Body of pancreas (tissue), 4 donors: ENCODE results near the gene RNF222. TPM values are rescaled to one million over a fixed set of nuclear protein-coding genes. Genes with fewer than 3 reads are reported as not detected.
"Not testable (repeated sequence)": the region's sequence is repeated elsewhere in the genome, so short reads cannot be mapped to it uniquely, and the experiment has no call there.

ENCODE experiments used
- ATAC-seq: fragments of 150-250 bp; one replicate; pipeline ENCODE4 v1.9.1; 2016
- DNase-seq, 4 donors: peaks; one replicate each; pipeline ENCODE4 v3.0.0-alpha.2; 2019
- H3K27ac ChIP-seq, 4 donors: fragments of 200-600 bp; sonication (generic); 1 replicate in 3 of 4; 2 replicates in 1 of 4; pipeline versions ENCODE4 v1.5.1 to v1.6.1; 2016 to 2019; ENCODE audit warnings: mild to moderate bottlenecking in 1 of 4, mixed read lengths in 1 of 4, moderate library complexity in 1 of 4
- H3K27me3 ChIP-seq, 2 donors: fragments of 200-600 bp; sonication (generic); one replicate each; pipeline ENCODE4 v1.6.0; 2016; ENCODE audit warnings: mild to moderate bottlenecking in 1 of 2
- H3K36me3 ChIP-seq, 2 donors: fragments of 200-600 bp; sonication (generic); replicated peaks in 1 of 2; 2 replicates each; pipeline ENCODE4 v1.5.1; 2016; ENCODE audit warnings: low read depth in 2 of 2; ENCODE audit not compliant: insufficient read depth in 1 of 2
- H3K4me1 ChIP-seq: fragments of 200-600 bp; sonication (generic); one replicate; pipeline ENCODE4 v1.6.0; 2016
- H3K4me3 ChIP-seq, 2 donors: fragments of 200-600 bp; sonication (generic); 1 replicate in 1 of 2; 2 replicates in 1 of 2; pipeline ENCODE4 v1.5.1; 2016 to 2019
- H3K9me3 ChIP-seq, 3 donors: fragments of 200-600 bp; sonication (generic); 1 replicate in 2 of 3; 2 replicates in 1 of 3; pipeline ENCODE4 v1.5.1; 2016
- CTCF ChIP-seq, 7 experiments: fragments of 450-650 bp in 4 of 7; fragments of 200-600 bp in 3 of 7; sonication (generic) in 3 of 7; IDR thresholded peaks; one replicate each; pipeline ENCODE4 v1.5.1; 2016 to 2019; ENCODE audit warnings: antibody characterized with exemption in 7 of 7
- POLR2A ChIP-seq, 3 donors: fragments of 450-650 bp; IDR thresholded peaks; one replicate each; pipeline ENCODE4 v1.6.1; 2016; ENCODE audit warnings: antibody characterized with exemption in 3 of 3, mild to moderate bottlenecking in 2 of 3
- WGBS, 2 donors: methylation state at CpG; one replicate each; pipeline ENCODE4 v1.1.5; 2017; 5-methylcytosine and 5-hydroxymethylcytosine counted together
- intact Hi-C: fragments of 100-400 bp; cut with DNase I; formaldehyde crosslinking; loops from one replicate; pipeline ENCODE4 v1.15.1; 2023
- total RNA-seq, 2 donors: library from RNA; depleted of rRNA; stranded (reverse); fragments of >200 nt; gene quantifications; one replicate each; pipeline ENCODE4 v1.1.0, GENCODE V29; 2016

RNF222 gene
- total RNA-seq, 2 donors from 2014 or later, result not detected

- Histone ChIP-seq H3K4me3 (no peak overlapping the region), H3K27ac (peak overlapping the region in 3 of 4 donors; percentile 69 to 91 (median 88)), H3K4me1 (peaks cover 51% of the 10 kb centered on the region), H3K9me3 (no peaks in the 10 kb centered on the region), H3K27me3 (no peaks in the 10 kb centered on the region), H3K36me3 (peaks cover 6 to 7% of the 10 kb centered on the region in 2 donors)
- WGBS, 2 donors, result 78 to 88% methylated on average over 4 of the region's 4 CpGs
- no peak for ATAC-seq
- TF ChIP-seq CTCF (IDR thresholded peaks at IDR 0.05) (no peak), POLR2A (IDR thresholded peaks at IDR 0.05) (no peak)
- no peak for DNase-seq
- intact Hi-C loops, result no loop called here
Measured at GRCh38 chr17:8377422-8377821, 20.2 kb downstream of the RNF222 start.

GRCh38 chr17:8376271-8377067, 21.2 kb downstream of the RNF222 start, which contains the start of gene KRABD2:
TSS of gene KRABD2 (minus strand) at chr17:8376704.
- TF ChIP-seq POLR2A (IDR thresholded peaks at IDR 0.05) (peak; percentile 52 to 87 (median 82)), CTCF (IDR thresholded peaks at IDR 0.05) (peak; percentile 19 to 75 (median 63))
- Histone ChIP-seq H3K9me3 (no peaks in the 10 kb centered on the region), H3K4me3 (peak within 1 kb of the TSS; percentile 33 to 44), H3K4me1 (peaks cover 42% of the 10 kb centered on the region), H3K27me3 (no peaks in the 10 kb centered on the region), H3K27ac (peak within 1 kb of the TSS; percentile 69 to 91 (median 82)), H3K36me3 (peaks cover 6 to 7% of the 10 kb centered on the region in 2 donors)
- peak; percentile 99 for ATAC-seq
- intact Hi-C loops, result no loop called here
- 0 to 2% methylated on average over 11 to 41 of the region's 41 CpGs for WGBS, 2 donors
- peak; percentile 96 to 97 (median 97) for DNase-seq

- Histone ChIP-seq H3K27ac (peak overlapping the region; percentile 69 to 91 (median 82)), H3K9me3 (no peaks in the 10 kb centered on the region), H3K27me3 (no peaks in the 10 kb centered on the region), H3K36me3 (peaks cover 6 to 7% of the 10 kb centered on the region in 2 donors), H3K4me1 (peaks cover 36% of the 10 kb centered on the region), H3K4me3 (peak overlapping the region; percentile 33 to 44)
- intact Hi-C loops, result no loop called here
- ATAC-seq (peak; percentile 13), DNase-seq (peak in 1 of 4 donors; percentile 26)
- TF ChIP-seq POLR2A (IDR thresholded peaks at IDR 0.05), result no peak
- WGBS, 2 donors, result 5 to 6% methylated on average over 18 of the region's 18 CpGs
Measured at GRCh38 chr17:8375738-8376259, 21.8 kb downstream of the RNF222 start.

GRCh38 chr17:8373856-8374255, 23.8 kb downstream of the RNF222 start:
- H3K4me3 ChIP-seq, ATAC-seq, intact Hi-C loops, DNase-seq, H3K27ac ChIP-seq, H3K27me3 ChIP-seq, H3K9me3 ChIP-seq: not testable (repeated sequence)
- 95 to 96% methylated on average over 4 to 26 of the region's 26 CpGs for WGBS, 2 donors
- peaks cover 7 to 10% of the 10 kb centered on the region in 2 donors for H3K36me3 ChIP-seq
- H3K4me1 ChIP-seq, result peaks cover 23% of the 10 kb centered on the region

GRCh38 chr17:8372422-8372821, 25.2 kb downstream of the RNF222 start:
- Histone ChIP-seq H3K27ac (no peak overlapping the region), H3K4me1 (peaks cover 19% of the 10 kb centered on the region), H3K27me3 (no peaks in the 10 kb centered on the region), H3K4me3 (no peak overlapping the region), H3K36me3 (peaks cover 3 to 6% of the 10 kb centered on the region in 2 donors), H3K9me3 (no peaks in the 10 kb centered on the region)
- no peak for ATAC-seq
- DNase-seq, result no peak
- intact Hi-C loops, result no loop called here
- 79 to 80% methylated on average over 7 of the region's 7 CpGs for WGBS, 2 donors
- no peak for TF ChIP-seq POLR2A (IDR thresholded peaks at IDR 0.05)
- TF ChIP-seq CTCF (IDR thresholded peaks at IDR 0.05), result no peak
